Gastrocnemius medialis (tissue), 4 donors: ENCODE data around the gene SLC16A9. TPM values are rescaled to one million over a fixed set of nuclear protein-coding genes. Genes with fewer than 3 reads are reported as not detected.
"Not testable (repeated sequence)": the region's sequence is repeated elsewhere in the genome, so short reads cannot be mapped to it uniquely, and the experiment has no call there.

Experiments
- ATAC-seq, 2 donors: fragments of 150-250 bp; one replicate each; pipeline ENCODE4 v1.9.1; 2016
- DNase-seq, 2 donors: peaks; one replicate each; pipeline ENCODE4 v3.0.0-alpha.2; 2019
- H3K27ac ChIP-seq, 4 donors: fragments of 200-600 bp; sonication (generic); 1 replicate in 1 of 4; 2 replicates in 3 of 4; pipeline ENCODE4 v1.5.1; 2016 to 2018; ENCODE audit warnings: mild to moderate bottlenecking in 2 of 4, moderate library complexity in 1 of 4
- H3K27me3 ChIP-seq, 3 donors: fragments of 200-600 bp; sonication (generic) in 2 of 3; 1 replicate in 1 of 3; 2 replicates in 2 of 3; pipeline versions ENCODE4 v1.5.1 to v1.6.0; 2016 to 2019; ENCODE audit warnings: mild to moderate bottlenecking in 1 of 3, moderate library complexity in 1 of 3
- H3K36me3 ChIP-seq, 2 donors: fragments of 200-600 bp; sonication (generic) in 1 of 2; one replicate each; pipeline ENCODE4 v1.5.1; 2017 to 2018
- H3K4me1 ChIP-seq, 2 donors: fragments of 200-600 bp; sonication (generic) in 1 of 2; one replicate each; pipeline ENCODE4 v1.5.1; 2016 to 2017; ENCODE audit warnings: mild to moderate bottlenecking in 2 of 2
- H3K4me3 ChIP-seq, 4 donors: fragments of 200-600 bp; sonication (generic) in 3 of 4; 1 replicate in 1 of 4; 2 replicates in 3 of 4; pipeline ENCODE4 v1.5.1; 2016 to 2019; ENCODE audit warnings: mild to moderate bottlenecking in 2 of 4
- H3K9me3 ChIP-seq, 3 donors: fragments of 200-600 bp; sonication (generic) in 2 of 3; 1 replicate in 1 of 3; 2 replicates in 2 of 3; pipeline ENCODE4 v1.5.1; 2016 to 2019
- POLR2A ChIP-seq, 2 donors: fragments of 450-650 bp; IDR thresholded peaks; one replicate each; pipeline ENCODE4 v1.6.1; 2017; ENCODE audit warnings: antibody characterized with exemption in 2 of 2, mild to moderate bottlenecking in 2 of 2, moderate library complexity in 2 of 2
- in situ Hi-C, 4 donors: fragments of 200-750 bp; cut with MboI; loops; one replicate each; pipeline versions ENCODE4 v1.15.0 to v1.8.0; 2017; ENCODE audit warnings: low sequenced_read_pairs in 4 of 4
- intact Hi-C: fragments of 100-400 bp; cut with DNase I; formaldehyde crosslinking; loops from one replicate; pipeline ENCODE4 v1.15.1; 2023; ENCODE audit warnings: low total_unique reads
- total RNA-seq, 4 donors: library from RNA; depleted of rRNA; stranded (reverse); fragments of >200 nt; gene quantifications; one replicate each; pipeline versions ENCODE4 v1.1.0 to v1.2.3, GENCODE V29; 2016
- TF ChIP-seq, protein P1 (sequence below), 5 experiments: fragments of 450-650 bp in 3 of 5; fragments of 200-600 bp in 2 of 5; sonication (generic) in 2 of 5; IDR thresholded peaks in 4 of 5; conservative IDR thresholded peaks in 1 of 5; 1 replicate in 4 of 5; 2 replicates in 1 of 5; pipeline ENCODE4 v1.5.1; 2016 to 2019; ENCODE audit warnings: antibody characterized with exemption in 5 of 5, mild to moderate bottlenecking in 3 of 5, moderate library complexity in 3 of 5

The SLC16A9 gene
- total RNA-seq, 4 donors from 2014 or later: 0.73 to 7.4 (median 3.3) TPM

DNA sequence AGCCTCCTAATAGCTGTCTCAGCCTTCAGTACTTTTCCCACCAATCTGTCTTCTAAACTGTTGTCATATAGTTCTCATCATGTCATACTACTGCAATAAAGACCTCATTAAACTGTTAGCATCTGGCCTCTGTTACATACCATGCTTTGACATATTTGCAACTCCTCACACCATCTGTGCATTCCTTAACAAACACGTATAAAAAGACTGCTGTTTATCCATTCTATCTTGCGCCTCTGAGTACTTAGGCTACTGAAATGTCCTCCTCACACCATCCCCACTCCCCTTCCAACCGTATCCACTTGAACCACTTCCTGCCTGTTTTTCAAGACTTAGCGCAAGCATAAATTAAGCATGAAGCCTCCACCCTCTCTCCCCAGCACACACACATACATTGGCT is 41.6 kb downstream of the SLC16A9 start:
- TF ChIP-seq POLR2A (IDR thresholded peaks at IDR 0.05): no peak
- TF ChIP-seq, protein P1, sequence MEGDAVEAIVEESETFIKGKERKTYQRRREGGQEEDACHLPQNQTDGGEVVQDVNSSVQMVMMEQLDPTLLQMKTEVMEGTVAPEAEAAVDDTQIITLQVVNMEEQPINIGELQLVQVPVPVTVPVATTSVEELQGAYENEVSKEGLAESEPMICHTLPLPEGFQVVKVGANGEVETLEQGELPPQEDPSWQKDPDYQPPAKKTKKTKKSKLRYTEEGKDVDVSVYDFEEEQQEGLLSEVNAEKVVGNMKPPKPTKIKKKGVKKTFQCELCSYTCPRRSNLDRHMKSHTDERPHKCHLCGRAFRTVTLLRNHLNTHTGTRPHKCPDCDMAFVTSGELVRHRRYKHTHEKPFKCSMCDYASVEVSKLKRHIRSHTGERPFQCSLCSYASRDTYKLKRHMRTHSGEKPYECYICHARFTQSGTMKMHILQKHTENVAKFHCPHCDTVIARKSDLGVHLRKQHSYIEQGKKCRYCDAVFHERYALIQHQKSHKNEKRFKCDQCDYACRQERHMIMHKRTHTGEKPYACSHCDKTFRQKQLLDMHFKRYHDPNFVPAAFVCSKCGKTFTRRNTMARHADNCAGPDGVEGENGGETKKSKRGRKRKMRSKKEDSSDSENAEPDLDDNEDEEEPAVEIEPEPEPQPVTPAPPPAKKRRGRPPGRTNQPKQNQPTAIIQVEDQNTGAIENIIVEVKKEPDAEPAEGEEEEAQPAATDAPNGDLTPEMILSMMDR (IDR thresholded peaks at IDR 0.05 in 4 of 5, conservative IDR thresholded peaks at IDR 0.05 in 1 of 5): no peak
- no peak for ATAC-seq
- Histone ChIP-seq H3K4me1 (no peaks in the 10 kb centered on the region), H3K36me3 (no peaks in the 10 kb centered on the region), H3K27ac (no peak overlapping the region), H3K27me3 (no peaks in the 10 kb centered on the region), H3K9me3 (no peaks in the 10 kb centered on the region), H3K4me3 (no peak overlapping the region)
- no peak for DNase-seq
- intact Hi-C loops: no loop called here
- in situ Hi-C loops: no loop called here

DNA sequence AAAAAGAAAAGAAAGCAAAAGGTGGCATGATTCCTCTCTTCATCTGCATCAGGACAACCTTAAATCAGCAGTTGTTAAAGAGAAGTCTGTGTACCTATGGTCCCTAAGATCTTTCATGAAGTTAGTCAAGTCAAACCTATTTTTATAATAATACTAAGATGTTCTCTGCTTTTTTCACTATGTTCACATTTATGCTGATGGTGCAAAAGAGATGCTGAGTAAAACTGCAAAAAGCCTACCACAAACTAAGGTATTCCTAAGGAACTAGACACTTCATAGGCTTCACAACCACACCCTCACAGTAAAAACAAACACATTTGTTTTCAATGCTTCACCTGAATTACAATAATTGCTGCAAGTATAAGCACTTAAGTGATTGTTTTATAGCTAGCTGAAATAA is 43.3 kb downstream of the SLC16A9 start:
- no peaks in the 10 kb centered on the region for H3K27me3 ChIP-seq
- no peaks in the 10 kb centered on the region for H3K9me3 ChIP-seq

DNA sequence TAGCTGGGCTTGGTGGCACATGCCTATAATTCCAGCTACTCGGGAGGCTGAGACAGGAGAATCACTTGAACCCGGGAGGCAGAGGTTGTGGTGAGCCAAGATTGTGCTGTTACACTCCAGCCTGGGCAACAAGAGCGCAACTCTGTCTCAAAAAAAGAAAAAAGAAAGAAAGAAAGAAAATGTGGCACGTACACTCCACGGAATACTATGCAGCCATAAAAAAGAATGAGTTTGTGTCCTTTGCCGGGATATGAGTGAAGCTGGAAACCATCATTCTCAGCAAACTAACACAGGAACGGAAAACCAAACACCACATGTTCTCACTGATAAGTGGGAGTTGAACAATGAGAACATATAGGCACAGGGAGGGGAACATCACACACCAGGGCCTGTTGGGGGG is 46.4 kb downstream of the SLC16A9 start:
- H3K9me3 ChIP-seq, intact Hi-C loops, H3K4me1 ChIP-seq, ATAC-seq, H3K4me3 ChIP-seq, H3K27ac ChIP-seq, DNase-seq, in situ Hi-C loops, H3K27me3 ChIP-seq, H3K36me3 ChIP-seq: not testable (repeated sequence)

More for the DNA sequence above, 43.3 kb downstream of the SLC16A9 start:
- ATAC-seq: no peak
- no peak overlapping the region for H3K27ac ChIP-seq
- intact Hi-C loops: no loop called here
- TF ChIP-seq POLR2A (IDR thresholded peaks at IDR 0.05): no peak
- TF ChIP-seq, protein P1 (IDR thresholded peaks at IDR 0.05 in 4 of 5, conservative IDR thresholded peaks at IDR 0.05 in 1 of 5): no peak
- no peaks in the 10 kb centered on the region for H3K36me3 ChIP-seq
- in situ Hi-C loops: no loop called here
- H3K4me1 ChIP-seq: no peaks in the 10 kb centered on the region
- no peak overlapping the region for H3K4me3 ChIP-seq
- no peak for DNase-seq

DNA sequence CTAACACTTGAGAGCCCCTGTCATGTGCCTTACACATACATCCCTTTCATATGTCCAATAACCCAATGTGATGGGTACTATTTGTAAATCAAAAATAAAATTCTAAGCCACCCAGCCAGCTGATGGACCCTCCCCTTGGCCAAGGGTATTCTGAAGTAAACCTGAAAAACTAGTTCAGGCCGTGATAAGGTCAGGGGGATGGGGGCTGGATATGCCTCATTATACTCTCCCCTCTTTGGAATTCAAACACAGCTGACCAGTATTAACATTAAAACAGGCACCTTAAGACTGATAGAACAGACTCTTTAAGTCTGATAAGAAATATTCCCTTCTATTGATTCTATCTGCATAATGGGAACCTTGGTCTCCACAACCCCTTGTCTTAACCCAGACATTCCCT is 51.9 kb downstream of the SLC16A9 start:
- intact Hi-C loops: no loop called here
- Histone ChIP-seq H3K4me1 (no peaks in the 10 kb centered on the region), H3K27me3 (no peaks in the 10 kb centered on the region), H3K27ac (no peak overlapping the region), H3K9me3 (no peaks in the 10 kb centered on the region), H3K36me3 (no peaks in the 10 kb centered on the region), H3K4me3 (no peak overlapping the region)
- ATAC-seq (no peak), DNase-seq (no peak)
- in situ Hi-C loops: no loop called here
- TF ChIP-seq, protein P1 (IDR thresholded peaks at IDR 0.05 in 4 of 5, conservative IDR thresholded peaks at IDR 0.05 in 1 of 5): no peak
- TF ChIP-seq POLR2A (IDR thresholded peaks at IDR 0.05): no peak

DNA sequence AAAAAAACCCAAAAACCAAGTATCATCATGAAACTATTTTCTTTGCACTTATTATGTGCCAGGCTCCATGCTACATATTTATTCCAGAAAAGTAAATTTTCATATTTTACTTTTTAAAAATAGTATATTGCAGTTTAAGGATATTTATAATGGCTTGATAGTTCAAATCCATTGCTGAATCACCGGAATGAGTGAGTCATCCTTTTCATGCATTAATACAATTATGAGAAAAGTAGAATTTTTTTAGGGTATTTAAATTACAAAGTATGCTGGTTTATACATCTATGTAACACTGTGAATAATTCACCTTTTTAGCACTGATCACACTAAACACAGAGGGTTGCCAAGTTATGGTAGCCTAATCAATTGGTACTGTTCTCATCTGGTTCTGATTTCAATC is 54.3 kb downstream of the SLC16A9 start:
- in situ Hi-C loops: no loop called here
- H3K4me1 ChIP-seq: no peaks in the 10 kb centered on the region
- H3K27ac ChIP-seq: no peak overlapping the region
- DNase-seq (no peak), ATAC-seq (no peak)
- no peaks in the 10 kb centered on the region for H3K36me3 ChIP-seq
- H3K4me3 ChIP-seq: no peak overlapping the region
- TF ChIP-seq, protein P1 (IDR thresholded peaks at IDR 0.05 in 4 of 5, conservative IDR thresholded peaks at IDR 0.05 in 1 of 5): no peak
- no peak for TF ChIP-seq POLR2A (IDR thresholded peaks at IDR 0.05)
- intact Hi-C loops: no loop called here
- no peaks in the 10 kb centered on the region for H3K9me3 ChIP-seq
- no peaks in the 10 kb centered on the region for H3K27me3 ChIP-seq
